Ishikawa (cell line): Measurements from ENCODE around the gene CAPRIN1.

Experiments
- CEBPB ChIP-seq: IDR thresholded peaks from 2 replicates; pipeline ENCODE4 v1.6.1; 2012
- CREB1 ChIP-seq: IDR thresholded peaks from 2 replicates; pipeline ENCODE4 v1.6.1; 2012; ENCODE audit warnings: low read depth
- EGR1 ChIP-seq: IDR thresholded peaks from 2 replicates; pipeline ENCODE4 v1.6.1; 2012
- EP300 ChIP-seq: IDR thresholded peaks from 2 replicates; pipeline ENCODE4 v1.6.1; 2012; ENCODE audit warnings: borderline replicate concordance
- FOXM1 ChIP-seq: IDR thresholded peaks from 2 replicates; pipeline ENCODE4 v1.6.1; 2012; ENCODE audit warnings: low read depth, borderline replicate concordance
- NFIC ChIP-seq: IDR thresholded peaks from 2 replicates; pipeline ENCODE4 v1.6.1; 2012
- RAD21 ChIP-seq: IDR thresholded peaks from 2 replicates; pipeline ENCODE4 v1.6.1; 2012; ENCODE audit warnings: low read depth
- TAF1 ChIP-seq: IDR thresholded peaks from 2 replicates; pipeline ENCODE4 v1.6.1; 2012; ENCODE audit warnings: low read depth, mild to moderate bottlenecking
- TCF12 ChIP-seq: IDR thresholded peaks from 2 replicates; pipeline ENCODE4 v1.6.1; 2012; ENCODE audit warnings: low read depth
- TEAD4 ChIP-seq: IDR thresholded peaks from 2 replicates; pipeline ENCODE4 v1.6.1; 2012
- YY1 ChIP-seq: IDR thresholded peaks from 2 replicates; pipeline ENCODE4 v1.6.1; 2012; ENCODE audit warnings: low read depth
- ZBTB7A ChIP-seq: IDR thresholded peaks from 2 replicates; pipeline ENCODE4 v1.6.1; 2012; ENCODE audit warnings: low read depth
- TF ChIP-seq, protein P1 (sequence below): IDR thresholded peaks from 2 replicates; pipeline ENCODE4 v1.6.1; 2012
- TF ChIP-seq, protein P2 (sequence below): IDR thresholded peaks from 2 replicates; pipeline ENCODE4 v1.6.1; 2012; ENCODE audit warnings: low read depth, mild to moderate bottlenecking
- TF ChIP-seq, protein P3 (sequence below): IDR thresholded peaks from 2 replicates; pipeline ENCODE4 v1.6.1; 2012

Gene CAPRIN1

DNA sequence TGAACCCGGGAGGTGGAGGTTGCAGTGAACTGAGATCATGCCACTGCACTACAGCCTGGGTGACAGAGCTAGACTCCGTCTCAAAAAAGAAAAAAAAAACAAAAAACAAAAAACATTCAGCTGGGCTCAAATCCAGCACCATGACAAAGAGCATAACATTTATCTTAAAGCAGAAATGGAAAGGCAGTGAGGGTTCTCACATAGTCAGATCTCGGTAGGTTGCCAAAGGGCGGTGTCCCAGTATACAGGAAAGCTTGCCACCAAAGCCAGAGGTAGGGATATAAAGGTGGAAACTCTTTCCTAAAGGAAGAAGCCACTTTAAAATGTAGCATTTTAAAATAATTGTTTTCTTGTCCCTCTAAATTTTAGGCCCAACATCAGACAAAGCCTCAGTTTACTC lies 22.4 kb upstream of the CAPRIN1 start:
- TF ChIP-seq CREB1 (no peak), YY1 (no peak), TEAD4 (no peak), ZBTB7A (no peak), CEBPB (no peak), TAF1 (no peak), EP300 (no peak), TCF12 (no peak), RAD21 (no peak), NFIC (no peak), FOXM1 (no peak), EGR1 (no peak)
- TF ChIP-seq, protein P1, sequence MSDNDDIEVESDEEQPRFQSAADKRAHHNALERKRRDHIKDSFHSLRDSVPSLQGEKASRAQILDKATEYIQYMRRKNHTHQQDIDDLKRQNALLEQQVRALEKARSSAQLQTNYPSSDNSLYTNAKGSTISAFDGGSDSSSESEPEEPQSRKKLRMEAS, result no peak
- TF ChIP-seq, protein P2, sequence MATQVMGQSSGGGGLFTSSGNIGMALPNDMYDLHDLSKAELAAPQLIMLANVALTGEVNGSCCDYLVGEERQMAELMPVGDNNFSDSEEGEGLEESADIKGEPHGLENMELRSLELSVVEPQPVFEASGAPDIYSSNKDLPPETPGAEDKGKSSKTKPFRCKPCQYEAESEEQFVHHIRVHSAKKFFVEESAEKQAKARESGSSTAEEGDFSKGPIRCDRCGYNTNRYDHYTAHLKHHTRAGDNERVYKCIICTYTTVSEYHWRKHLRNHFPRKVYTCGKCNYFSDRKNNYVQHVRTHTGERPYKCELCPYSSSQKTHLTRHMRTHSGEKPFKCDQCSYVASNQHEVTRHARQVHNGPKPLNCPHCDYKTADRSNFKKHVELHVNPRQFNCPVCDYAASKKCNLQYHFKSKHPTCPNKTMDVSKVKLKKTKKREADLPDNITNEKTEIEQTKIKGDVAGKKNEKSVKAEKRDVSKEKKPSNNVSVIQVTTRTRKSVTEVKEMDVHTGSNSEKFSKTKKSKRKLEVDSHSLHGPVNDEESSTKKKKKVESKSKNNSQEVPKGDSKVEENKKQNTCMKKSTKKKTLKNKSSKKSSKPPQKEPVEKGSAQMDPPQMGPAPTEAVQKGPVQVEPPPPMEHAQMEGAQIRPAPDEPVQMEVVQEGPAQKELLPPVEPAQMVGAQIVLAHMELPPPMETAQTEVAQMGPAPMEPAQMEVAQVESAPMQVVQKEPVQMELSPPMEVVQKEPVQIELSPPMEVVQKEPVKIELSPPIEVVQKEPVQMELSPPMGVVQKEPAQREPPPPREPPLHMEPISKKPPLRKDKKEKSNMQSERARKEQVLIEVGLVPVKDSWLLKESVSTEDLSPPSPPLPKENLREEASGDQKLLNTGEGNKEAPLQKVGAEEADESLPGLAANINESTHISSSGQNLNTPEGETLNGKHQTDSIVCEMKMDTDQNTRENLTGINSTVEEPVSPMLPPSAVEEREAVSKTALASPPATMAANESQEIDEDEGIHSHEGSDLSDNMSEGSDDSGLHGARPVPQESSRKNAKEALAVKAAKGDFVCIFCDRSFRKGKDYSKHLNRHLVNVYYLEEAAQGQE, result no peak
- TF ChIP-seq, protein P3, sequence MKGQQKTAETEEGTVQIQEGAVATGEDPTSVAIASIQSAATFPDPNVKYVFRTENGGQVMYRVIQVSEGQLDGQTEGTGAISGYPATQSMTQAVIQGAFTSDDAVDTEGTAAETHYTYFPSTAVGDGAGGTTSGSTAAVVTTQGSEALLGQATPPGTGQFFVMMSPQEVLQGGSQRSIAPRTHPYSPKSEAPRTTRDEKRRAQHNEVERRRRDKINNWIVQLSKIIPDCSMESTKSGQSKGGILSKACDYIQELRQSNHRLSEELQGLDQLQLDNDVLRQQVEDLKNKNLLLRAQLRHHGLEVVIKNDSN, result no peak

DNA sequence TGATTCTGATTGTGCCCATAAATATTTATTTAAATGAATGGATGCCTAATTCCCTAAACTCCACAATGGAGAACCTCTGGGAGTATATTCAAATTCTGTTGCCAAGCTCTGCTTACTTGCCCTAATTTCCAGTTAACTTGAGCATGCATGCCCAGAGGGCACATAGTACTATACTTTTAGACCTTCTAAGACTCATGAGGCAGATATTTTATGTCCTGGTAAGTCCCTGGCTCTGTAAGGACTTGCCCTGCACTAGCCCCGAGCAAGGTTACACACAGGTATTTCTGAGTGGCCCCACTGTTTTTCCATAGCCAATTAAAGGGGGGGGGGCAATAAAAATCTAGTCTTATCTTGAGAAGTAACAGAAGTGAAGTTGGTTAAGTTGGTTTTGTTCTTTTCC lies 21.1 kb upstream of the CAPRIN1 start:
- TF ChIP-seq EP300 (no peak), TEAD4 (no peak), ZBTB7A (no peak), TAF1 (no peak), TCF12 (no peak)
- TF ChIP-seq, protein P2, result no peak
- TF ChIP-seq, protein P1, result no peak

DNA sequence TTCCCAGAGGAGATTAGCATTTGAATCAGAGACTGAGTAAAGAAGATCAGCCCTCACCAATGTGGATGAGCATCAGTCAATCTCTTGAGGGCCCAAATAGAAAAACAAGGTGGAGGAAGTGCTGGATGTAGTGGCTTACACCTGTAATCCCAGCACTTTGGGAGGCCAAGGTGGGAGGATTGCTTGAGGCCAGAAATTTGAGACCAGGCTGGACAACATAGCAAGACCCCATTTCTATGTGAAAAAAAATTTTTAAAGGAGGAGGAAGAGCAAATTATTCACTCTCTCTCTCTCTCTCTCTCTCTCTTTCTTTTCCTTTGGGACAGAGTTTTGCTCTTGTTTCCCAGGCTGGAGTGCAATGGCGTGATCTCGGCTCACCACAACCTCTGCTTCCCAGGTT lies 18.1 kb upstream of the CAPRIN1 start:
- TF ChIP-seq CREB1 (no peak), RAD21 (no peak)
- TF ChIP-seq, protein P2, result no peak

DNA sequence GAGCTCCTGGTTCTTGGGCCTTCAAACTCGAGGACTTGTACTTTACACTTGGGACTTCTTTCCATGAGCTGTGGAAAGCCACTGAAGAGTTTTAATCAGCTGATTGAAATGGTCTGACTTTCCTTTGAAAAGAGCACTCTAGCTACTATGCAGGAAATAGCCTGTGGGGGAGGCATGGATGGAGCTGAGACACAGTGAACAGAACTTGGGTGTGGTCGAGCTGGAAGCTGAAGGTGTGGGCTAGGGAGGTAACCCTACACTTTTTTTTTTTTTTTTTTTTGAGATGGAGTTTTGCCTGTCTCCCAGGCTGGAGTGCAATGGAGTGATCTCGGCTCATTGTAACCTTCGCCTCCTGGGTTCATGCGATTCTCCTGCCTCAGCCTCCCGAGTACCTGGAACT lies 17.5 kb upstream of the CAPRIN1 start:
- no peak for TF ChIP-seq FOXM1
- no peak for TF ChIP-seq RAD21
- no peak for TF ChIP-seq ZBTB7A
- TF ChIP-seq TAF1, result no peak
- no peak for TF ChIP-seq NFIC
- no peak for TF ChIP-seq YY1
- TF ChIP-seq TCF12, result no peak
- TF ChIP-seq, protein P2, result no peak
- TF ChIP-seq TEAD4, result no peak
- no peak for TF ChIP-seq EP300
- TF ChIP-seq CEBPB, result no peak
- TF ChIP-seq, protein P1, result no peak
- no peak for TF ChIP-seq CREB1
- TF ChIP-seq EGR1, result no peak
- TF ChIP-seq, protein P3, result no peak
